Islet of Langerhans (tissue), 1 donor: ENCODE data around the gene C20orf202.

ENCODE experiments used
- FAIRE-seq: peaks from one replicate; lab custom pipeline; 2011; peaks lifted over from hg19 to GRCh38; lab: Jason Lieb, UNC

Gene C20orf202

DNA sequence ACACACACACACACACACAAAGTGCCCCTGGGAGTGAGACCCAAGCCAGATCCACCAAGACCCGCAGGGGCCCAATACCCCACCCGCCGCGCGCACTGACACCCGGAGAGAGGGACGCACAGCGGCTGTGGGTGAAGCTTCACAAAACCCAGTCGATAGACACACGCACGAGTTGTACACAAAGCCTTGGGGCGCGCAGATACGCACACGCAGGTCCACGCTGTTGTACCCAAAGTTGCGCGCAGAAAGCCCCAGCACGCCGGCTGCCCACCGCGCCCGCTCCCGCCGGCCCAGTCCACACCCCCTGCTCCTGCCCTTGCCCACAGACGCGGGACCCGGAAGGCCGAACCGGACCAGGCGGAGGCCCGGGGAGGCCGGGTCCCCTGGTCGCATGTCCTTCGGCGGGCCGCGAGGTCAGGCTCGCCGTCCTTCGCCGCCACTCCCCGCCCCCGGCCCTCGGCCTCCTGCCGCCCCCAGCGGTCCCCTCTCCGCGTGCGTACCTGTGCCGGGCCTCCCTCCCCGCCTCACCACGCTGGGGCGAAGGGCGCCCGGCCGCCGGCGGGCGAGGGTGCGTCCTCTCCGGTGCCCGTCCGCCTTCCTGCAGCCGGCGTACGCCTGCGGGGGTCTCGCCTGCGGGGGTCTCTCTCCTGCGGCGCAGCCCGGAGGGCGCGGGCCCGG lies 18.5 kb upstream of the C20orf202 start, which contains the start of gene TMEM74B:
TSS of gene TMEM74B (minus strand) at position 344 of the 678 bp plus-strand sequence. CDS start 1,180 bp downstream, outside the sequence.
- FAIRE-seq, result no peak

DNA sequence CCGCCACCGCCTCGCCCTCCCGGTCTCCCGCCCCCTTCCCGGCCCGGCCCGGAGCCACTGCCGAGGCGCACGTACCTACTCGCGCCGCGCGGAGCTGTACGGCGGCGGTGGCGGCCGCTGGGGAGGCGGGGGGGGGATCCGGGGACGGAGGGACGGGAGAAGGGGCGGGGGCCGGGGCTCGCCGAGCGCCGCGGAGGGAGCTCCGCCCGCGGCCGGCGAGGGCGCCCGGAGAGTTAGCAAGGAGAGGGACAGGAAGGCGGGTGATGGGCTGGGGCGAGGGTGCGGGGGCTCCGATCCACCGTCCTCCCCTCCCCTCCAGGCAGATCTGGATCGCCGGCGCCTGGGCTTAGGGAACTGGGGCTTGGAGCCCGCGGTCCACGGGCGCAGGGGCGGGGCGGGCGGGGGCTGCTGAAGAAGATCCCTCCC lies 17.9 kb upstream of the C20orf202 start:
- no peak for FAIRE-seq

DNA sequence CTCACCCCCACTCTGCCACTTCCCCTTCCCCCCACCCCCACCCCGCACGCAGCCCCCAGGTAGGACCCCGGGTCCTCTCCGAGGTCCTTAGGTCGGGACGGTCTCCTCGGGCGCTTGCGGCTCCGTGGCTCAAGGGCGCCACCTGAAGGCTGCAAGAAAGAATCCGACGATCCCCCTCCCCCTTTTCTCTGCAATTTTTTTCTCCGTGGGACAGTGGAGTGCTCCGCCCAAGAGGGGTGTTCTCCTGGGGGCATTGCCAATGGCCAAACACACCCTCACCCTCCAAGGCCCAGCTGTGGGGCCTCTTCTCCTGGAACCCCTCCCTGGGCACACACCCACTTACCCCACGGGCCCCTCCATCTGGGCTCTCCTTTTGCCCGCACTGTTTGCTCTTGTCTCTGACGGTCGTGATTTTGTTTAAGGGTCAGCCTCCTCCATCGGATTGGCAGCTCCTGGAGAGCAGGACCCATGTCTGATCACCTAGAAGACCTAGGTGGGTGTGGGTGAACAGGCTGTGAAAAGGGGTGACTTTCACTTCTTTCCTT lies 17.4 kb upstream of the C20orf202 start:
- no peak for FAIRE-seq

DNA sequence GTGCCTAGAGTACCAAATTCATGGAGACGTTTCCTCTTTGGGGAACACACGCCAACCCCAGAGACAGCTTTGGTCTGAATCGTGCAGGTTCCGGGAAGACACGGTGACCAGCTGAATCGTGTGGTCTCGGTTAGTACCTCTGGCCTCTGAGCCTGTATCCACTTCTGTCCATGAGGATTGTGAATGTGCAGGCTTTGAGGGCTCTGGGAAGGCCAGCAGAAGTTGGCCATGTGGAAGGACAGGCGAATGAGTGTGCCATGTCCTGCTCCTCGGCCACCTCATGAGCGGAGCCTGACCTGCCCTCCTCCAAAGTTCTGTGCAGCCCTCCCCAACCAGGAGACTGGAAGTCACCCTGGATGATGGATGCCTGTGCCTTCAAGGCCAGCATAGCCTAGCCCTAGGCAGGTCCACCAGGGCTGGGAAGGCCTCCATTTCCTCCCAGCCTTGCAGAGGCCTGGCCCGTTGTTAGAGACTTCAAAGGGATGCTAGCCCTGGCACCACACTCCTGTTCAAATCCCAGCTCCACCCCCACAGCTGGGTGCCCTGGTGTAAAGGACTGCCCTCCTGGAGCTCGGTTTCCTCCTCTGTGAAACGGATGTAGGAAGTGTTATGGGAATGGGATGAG lies 16.8 kb upstream of the C20orf202 start:
- no peak for FAIRE-seq

DNA sequence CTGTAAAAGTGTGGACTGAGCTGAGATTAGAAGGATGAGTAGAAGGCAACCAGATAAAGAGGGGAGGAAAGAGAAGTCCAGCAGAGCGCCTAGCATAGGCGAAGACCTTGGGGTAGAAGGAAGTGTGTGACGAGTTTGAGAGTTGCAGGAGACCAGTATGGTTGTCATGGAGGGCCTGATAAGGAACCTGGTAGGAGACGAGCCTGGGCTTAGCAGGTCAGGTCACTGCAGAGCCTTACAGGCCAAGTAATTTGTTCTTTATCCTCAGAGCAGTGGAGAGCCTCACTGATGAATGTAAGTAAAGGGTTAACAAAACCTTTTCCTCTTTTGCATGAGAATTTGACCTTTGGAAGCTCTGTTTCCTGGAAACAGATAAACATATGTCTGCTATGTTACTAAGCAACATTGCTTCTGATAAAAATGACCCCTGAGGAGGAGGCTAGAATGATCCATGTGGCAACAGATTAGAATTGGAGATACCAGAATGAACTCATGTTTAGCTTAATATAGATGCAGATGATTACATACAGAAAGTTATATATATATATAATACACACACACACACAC lies 15.6 kb upstream of the C20orf202 start:
- FAIRE-seq, result peak; percentile 97

DNA sequence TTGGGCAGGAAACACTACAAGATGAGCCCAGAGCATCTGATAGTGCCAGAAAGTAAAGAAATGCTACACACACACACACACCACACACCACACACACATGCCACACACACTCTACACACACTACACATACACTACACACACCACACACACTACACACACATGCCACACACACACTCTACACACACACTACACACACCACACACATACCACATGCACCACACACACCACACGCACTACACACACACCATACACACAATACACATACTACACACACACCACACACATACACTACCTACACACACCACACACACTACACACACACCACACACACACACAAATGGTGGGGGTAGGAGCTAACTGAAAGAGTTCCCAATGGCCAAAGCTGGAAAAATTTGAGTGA lies 14.9 kb upstream of the C20orf202 start:
- no peak for FAIRE-seq

DNA sequence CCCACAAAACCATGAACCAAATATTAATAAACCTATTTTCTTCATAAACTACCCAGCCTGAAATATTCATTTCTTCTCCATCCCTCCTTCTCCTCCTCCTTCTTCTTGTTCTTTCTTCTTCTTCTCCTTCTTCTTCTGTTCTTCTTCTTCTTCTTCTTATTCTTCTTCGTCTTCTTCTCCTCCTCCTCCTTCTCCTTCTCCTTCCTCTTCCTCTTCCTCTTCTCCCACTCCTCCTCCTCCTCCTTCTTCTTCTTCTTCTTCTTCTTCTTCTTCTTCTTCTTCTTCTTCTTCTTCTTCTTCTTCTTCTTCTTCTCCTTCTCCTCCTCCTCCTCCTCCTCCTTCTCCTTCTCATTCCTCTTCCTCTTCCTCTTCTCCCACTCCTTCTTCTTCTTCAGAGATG lies 13.4 kb upstream of the C20orf202 start:
- no peak for FAIRE-seq

DNA sequence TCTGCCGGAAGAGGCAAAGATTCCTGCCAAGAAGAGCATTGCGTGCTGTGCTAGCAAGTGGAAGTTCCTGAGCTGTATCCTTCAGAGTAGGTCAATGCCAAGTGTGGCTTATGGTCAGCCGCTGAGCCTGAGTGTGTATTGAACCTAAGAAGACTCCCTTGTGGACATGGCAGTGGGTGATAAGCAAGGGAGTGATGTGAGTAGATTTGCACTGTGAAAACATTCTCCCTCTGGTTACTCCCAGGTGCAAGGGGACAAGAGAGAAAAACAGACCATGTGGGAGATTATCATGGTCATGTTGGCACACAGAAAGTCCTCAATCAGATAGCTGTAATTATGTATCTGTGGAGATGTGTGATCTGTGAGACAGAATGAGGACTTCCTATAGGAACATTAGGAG lies 12.4 kb upstream of the C20orf202 start:
- no peak for FAIRE-seq

DNA sequence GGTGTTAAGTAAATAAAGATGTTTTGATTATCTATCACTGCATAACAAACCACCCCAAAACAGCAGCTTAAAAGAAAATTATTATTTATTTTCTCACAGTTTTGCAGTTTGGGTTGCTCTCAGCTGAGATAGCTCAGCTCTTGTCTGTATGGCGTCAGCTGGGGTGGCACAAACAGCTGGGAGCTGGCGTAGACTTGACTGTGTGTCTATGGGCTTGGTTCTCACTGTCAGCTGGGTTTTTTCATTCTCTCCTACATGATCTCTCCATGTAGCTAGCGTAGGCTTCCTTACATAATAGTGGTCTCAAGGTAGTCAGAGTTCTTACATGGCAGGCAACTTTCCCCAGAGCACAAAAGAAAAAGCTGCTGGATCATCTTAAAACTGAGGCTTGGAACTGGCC lies 12.0 kb upstream of the C20orf202 start:
- FAIRE-seq, result no peak

DNA sequence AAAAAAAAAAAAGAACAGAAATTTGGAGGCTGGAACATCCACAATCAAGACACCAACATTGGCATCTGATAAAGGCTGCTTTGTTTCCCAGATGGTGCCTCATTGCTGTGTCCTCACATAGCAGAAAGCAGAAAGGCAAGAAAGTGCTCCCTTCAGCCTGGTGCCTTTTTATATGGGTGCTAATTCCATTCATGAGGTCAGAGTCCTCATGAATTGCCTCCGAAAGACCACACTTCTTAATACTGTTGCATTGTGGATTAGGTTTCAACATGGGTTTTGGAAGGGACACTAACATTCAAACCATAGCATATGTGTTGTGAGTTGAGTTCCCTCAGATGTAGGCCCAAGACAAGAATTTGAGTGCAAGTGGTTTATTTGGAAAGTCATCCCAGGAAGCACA lies 8.0 kb upstream of the C20orf202 start:
- no peak for FAIRE-seq

DNA sequence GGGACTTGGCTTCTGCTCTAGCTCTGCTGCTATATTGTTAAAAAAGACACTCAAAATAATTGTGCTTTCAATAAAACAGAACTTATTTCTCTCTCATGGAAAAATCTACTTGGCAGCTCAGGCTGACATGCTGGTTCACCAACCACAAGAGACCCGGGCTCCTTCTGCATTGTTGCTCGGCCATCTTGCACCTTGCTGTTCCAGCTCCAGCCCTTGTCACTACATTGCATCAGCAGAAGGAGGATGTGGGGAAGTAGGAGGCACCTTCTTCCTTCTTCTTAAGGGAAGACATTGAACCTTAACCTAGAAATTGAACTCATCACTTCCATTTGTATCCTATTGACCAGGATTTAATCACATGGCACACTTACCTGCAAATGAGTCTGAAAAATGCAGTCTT lies 6.6 kb upstream of the C20orf202 start:
- no peak for FAIRE-seq

DNA sequence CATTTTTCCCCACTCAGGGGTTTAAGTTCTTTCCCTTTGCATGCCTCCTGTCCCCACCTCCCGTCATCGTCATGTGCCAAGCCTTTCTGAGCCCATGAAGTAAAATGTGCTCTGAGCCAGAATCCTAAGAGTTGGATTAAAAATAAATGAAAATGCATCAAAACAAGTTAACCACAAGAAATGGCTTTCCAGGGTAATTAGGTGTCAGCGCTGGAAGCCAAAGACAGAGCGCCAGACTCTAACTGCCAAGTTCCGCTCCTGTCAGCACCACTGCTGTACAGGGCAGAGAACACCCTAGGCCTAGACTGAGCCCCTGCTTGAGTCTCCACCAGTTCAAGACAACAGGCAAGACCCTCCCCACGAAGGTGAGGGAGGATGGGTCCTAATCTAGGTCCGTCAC lies 5.5 kb upstream of the C20orf202 start:
- FAIRE-seq, result no peak

DNA sequence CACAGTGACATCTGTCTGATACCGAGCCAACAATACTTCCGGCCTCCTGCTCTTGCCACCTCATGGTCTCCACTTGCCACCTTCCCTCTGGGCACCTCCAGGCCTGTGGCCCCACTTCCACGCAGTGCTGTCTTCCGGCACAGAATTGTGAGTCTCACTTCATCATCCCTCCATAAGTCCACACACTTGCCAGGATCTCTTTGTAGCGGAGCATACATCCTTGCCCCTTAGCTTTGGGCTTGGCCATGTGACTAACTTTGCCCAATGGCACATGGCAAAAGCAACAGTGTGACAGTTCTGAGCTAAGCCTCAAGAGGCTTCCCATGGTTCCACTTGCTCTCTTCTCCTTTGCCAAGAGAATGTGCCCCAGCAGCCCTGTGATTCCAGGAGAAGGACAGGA lies 4.5 kb upstream of the C20orf202 start:
- no peak for FAIRE-seq

DNA sequence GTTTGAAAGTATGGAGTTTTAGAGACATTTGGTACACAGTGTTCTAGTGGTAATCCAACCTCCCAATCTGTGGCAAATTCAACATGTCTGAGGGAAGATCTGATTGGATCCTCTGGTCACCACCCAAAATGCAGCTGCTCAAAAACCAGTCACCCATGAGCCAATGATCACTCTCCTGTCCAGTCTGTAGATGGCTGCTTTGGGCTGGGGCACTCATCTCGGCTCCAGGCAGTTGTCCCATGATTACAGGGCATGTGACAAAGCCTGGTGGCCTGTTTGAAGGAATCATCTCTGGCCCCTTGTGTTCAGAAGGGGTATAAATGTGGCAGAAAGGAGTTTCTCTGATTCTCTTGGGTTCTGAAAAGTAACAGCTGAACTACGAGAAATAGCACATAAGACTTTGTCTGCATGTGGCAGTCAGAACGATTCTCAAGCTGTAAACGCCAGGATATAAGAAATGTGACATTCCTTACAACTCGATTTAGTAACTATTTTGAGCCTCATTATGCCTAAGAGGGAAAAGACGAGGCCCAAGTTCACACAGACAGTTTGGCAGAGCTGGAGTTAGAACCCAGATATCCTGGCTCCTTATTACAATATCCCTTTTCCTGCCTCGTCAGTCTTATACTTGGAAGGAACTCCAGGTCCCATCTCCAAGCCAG lies 3.9 kb upstream of the C20orf202 start:
- FAIRE-seq, result no peak

DNA sequence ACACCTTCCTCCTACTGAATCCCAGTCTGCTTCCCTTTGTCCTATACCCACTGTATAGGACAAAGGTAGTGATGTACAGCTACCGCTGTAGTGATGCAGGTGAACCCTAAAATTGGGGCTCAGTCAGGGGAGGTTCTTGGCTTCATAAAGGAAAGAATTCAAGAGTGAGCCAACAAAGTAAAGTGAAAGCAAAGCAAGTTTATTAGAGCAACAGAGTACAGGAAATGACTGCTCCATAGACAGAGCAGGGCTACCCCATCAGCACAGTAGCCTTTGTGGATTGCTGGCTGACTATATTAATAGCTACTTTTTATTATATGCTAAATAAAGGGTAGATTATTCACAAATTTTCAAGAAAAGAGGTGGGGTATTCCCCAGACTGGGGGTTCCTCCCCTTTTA lies 3.3 kb upstream of the C20orf202 start:
- FAIRE-seq, result no peak

DNA sequence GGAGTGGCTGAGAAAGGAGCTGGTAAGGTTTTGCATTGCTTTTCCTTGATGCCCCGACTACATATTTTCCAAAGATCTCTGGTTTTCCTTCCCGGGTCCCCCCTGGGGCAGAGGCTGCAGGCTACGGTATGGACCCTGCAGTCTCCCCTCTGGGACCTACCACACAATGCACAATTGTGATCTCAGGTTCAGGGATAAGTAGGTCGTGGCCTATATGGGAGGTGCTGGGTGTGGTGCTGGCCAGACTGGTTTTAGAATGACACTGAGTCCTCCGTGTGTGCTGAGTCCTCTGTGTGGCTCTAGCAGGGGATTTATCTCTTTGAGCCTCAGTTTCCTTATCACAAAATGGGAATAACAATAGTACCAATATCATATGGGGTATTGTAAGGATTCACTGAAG lies 376 bp downstream of the C20orf202 start:
- FAIRE-seq, result no peak

DNA sequence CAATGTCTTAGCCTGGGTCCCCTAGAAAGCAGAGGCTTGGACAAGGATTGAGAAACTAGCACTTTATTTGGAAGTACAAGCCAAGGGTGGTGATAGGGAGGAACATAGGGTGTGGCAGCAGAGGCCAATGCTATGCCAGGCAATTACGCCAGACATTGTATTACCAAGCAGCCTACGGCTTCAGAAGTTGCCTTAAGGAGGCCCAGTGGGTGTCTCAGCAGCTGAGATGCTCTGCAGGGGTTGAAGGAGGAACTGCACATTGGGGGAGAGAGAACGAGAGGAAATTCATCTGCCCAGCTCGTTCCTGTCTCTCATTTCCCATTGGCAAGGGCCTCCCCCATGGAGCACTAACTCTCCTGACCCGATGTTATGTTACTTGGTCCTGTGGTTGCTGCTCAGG lies 859 bp downstream of the C20orf202 start:
- FAIRE-seq, result no peak

DNA sequence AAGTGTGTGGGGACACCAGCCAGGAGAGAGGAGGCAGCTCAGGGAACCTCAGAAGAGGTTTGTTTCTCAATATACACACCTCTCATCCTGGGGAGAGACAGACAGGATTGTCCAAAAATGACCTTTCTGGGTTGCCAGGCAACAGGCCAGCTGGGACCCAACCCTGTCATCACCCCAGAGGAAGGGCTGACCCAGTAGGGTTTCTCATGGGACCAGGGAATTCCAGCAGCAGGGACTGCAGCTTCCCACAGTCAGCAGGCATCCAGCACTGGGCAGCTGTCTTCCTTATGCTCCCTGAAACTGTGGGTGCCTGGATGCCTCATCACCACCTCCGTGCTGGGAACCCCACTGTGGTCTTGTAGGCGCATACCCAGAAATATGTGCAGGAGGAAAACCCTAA lies 1.3 kb downstream of the C20orf202 start:
- no peak for FAIRE-seq

DNA sequence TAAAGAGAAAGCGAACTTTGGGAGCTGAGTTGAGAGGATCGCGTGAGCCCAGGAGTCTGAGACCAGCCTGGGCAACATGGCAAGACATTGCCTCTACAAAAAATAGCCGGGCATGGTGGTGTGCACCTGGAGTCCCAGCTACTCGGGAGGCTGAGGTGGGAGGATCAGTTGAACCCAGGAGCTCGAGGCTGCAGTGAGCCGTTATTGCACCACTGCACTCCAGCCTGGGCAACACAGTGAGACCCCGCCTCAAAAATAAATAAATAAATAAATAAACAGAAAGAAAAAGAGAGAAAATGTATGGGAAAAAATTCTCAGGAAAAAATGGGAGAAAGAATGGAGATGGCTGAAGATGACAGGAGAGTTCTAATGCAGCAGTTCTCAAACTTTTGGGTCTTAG lies 2.5 kb downstream of the C20orf202 start:
- no peak for FAIRE-seq

DNA sequence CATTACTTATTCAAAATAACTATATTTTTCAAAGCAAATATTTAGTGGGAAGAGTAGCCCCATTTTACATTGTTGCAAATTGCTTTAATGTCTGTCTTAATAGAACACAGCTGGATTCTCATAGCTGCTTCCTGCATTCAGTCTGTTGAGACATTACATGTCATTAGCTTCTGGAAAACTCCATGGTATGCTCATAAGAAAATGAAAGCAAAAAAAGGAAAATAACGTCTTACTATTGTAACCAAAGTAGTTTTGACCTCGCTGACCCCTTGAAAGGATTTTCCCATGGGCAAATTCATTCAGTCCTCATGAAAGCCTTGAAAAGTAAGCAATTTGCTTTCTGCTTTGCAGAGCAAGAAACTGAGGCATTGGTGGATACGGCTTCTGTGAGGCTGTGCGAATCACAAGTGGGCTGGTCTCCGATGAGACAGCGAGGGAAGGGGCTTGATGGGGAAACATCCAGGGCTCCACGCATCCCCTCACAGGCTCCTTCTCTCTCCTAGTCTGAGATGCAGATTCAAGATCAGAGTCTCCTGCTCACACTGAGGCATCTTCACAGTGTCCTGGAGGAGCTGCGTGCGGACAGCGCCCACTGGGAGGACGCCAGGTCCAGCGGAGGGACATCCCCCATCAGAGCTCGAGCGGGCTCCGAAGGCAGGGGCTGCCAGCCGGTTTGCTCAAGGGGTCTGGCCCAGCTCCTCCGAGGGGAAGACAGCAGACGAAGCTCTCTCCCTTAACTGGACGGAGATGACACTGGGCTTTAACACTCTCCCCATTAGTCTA lies 3.3 kb downstream of the C20orf202 start:
- no peak for FAIRE-seq

DNA sequence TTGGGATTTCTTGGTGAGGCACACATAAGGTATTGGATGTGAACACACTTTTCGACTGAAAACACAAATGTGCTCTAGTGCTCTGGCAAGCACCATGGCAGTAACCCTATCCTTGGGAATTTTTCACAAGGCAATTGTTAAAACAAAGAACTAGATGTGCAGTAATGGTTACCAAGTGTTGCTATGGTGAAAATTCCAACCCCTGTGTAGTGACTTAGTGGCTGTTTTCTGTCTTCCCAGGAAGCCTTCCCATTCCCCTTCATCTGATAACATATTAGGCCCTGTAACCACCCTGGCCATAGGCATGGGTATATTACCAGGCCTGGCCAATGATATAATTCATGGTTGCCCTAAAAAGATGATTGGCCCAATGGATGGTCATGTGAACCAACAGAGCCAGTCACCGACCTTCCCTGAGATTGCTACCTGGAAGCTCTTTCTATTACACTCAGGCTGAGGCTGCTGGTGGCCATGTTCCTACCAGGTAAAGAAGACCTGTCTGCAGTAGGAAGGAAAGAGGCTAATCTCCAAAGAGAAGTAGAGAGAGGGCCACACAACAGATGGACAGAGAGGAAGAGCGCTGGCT lies 4.1 kb downstream of the C20orf202 start:
- no peak for FAIRE-seq
